Epithelial cell of prostate (primary cell): Measurements from ENCODE around the gene TRMT61A.

Experiments
- DNase-seq: peaks from one replicate; pipeline ENCODE4 v3.0.0-alpha.2; 2011; ENCODE audit warnings: low read depth, low spot score
- H3K27ac ChIP-seq: fragments of 450-650 bp; 2 replicates; pipeline ENCODE4 v1.5.1; 2017; ENCODE audit warnings: mild to moderate bottlenecking

TRMT61A gene

DNA sequence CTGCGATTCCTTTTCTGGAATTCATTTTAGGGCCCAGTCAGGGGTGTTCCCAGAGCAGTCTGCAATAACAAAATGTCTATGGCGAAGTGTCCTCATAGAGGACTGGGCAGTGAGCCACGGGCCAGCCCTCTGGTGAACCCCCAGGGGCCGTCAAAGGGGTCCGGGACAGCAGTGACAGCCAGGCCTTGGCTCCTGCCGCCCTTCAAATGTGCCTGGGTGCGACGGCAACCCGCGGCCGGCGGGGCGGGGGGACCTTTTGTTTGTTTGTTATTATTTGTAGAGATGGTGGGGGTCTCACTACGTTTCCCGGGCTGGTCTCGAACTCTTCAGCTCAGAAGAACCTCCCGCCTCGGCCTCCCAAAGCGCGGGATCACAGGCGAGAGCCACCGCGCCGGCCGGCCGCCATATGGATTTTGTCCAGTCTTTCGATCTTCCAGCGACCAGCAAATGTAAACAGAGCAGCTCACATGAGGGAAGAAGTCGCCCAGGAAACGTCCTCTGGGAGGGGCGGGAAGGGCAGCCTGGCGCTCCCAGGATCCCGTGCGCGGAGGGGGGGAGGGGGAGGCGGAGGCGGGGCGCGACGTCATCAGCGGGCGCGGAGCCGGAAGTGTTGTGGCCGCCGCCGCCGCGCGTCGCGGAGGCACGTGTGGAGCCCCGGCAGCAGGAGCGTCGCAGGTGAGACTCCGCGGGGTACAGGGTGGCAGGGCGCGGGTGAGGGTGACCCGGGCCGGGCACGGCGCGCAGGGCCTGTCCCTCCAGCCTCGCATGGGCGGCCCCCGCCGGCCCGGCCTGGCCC lies at the start of gene TRMT61A:
Gene TRMT61A, plus strand, starts transcription at position 610 of the 796 bp plus-strand sequence. CDS start 783 bp downstream, outside the sequence.
- peak within 1 kb of the TSS; percentile 36 for H3K27ac ChIP-seq
- no peak for DNase-seq

DNA sequence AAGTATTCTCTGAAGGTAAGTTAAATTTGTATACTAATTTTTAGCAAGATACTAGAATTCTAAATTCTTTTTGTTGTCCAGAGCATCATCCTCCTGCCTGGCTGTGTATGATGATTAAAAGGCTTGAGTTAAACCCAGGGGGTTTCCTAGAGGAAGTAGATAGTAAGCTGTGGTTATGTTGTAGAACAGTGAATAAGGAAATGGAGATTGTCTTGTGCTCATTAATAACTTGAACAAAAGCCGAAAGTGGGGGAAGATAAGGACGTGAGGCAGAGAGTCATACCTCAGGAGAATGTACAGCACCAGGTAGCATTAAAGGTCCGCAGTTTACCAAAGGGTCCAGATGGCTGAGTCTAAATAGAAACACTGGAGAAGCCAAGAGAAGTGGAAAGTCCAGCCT lies 48.4 kb upstream of the TRMT61A start:
- DNase-seq: no peak
- H3K27ac ChIP-seq: peak overlapping the region; percentile 6

DNA sequence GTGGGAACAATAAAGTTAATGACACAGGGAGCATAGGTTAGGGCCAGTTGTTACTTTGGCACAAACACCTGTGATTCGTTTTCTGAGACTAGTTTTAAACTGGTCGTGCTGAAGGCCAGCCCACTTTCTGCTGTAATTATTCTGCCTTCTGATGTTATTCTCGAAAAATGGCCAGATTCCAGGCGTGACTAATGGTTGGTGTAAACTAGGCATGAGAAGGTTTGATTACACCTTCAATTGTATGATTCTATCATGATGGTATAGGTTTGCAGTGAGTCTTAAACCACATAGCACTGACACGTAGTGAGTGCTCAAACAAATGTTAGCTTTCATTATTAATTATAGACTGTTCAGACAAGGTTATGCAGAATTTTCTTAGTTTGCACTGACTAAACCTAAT lies 45.4 kb upstream of the TRMT61A start:
- H3K27ac ChIP-seq: peak overlapping the region; percentile 76
- DNase-seq: peak; percentile 67

DNA sequence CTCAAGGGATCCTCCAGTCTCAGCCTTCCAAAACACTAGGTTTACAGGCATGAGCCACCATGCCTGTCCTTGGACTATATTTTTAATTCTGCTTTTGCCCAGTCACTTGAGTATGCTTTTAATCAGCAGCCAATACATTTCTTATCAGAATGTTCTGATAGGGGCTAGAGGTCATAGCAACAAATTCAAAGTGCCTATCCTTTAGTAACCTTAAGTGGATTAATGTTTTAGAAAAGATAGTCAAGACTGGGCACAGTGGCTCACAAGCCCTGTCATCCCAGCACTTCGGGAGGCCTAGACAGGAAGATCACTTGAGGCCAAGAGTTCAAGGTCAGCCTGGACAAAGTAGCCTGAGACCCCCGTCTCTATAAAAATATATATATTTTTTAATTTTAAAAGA lies 43.5 kb upstream of the TRMT61A start:
- DNase-seq: no peak
- no peak overlapping the region for H3K27ac ChIP-seq

DNA sequence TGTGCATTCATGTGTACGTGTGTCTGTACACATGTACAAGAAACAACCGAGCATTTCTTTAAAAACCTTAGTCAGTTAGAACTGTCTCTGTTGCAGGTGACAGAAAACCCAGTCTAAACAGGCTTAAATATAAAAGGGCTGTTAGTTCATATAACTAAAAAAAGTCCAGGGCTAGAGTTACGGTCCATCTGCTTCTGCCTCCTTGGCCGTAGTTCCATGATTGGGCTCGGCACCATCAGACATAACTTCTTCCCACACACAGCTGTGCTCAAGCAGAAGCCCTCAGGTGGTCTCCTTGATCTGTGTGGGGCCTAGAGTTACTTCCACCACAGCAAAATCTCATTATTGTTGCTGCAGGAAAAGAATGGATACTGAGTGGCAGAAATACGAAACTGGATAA lies 40.9 kb upstream of the TRMT61A start:
- H3K27ac ChIP-seq: no peak overlapping the region
- no peak for DNase-seq

DNA sequence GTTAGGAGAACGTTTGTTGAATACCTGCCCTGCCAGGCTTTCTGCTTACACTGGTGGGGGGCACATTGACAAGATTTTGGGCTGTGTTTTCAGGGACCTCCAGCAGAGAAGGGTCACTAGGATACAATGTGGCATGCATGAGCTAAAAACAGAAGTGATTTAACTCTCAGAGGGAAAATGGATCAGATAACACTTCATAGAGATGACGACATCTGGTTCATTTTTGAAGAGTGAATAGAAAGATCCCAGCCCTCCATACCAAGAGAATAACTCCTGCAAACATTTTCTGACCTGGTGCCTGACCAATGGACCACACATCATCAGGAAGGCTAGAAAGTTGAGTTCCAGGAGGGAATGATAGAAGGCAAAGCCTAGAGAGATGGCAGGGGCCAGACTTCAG lies 40.0 kb upstream of the TRMT61A start:
- H3K27ac ChIP-seq: no peak overlapping the region
- DNase-seq: no peak

DNA sequence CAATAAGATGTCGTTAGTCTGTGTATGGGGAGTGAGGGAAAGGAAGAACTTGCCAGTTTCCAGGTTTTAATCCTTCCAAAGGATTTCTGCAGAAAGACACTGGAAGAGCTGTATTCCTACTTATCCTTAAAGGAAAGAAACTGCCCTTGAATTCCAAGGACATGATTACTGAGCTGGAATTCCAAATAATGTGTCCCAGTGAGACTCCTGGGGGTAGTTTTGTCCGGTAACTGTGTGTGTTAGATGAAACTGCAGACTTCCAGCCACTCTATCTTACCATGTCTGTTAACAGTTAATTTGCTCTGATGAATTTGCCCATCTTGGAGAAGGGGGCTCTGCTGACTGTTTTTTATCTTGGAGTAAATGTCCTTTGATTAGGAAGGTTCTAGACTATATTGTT lies 39.4 kb upstream of the TRMT61A start:
- H3K27ac ChIP-seq: no peak overlapping the region
- no peak for DNase-seq

DNA sequence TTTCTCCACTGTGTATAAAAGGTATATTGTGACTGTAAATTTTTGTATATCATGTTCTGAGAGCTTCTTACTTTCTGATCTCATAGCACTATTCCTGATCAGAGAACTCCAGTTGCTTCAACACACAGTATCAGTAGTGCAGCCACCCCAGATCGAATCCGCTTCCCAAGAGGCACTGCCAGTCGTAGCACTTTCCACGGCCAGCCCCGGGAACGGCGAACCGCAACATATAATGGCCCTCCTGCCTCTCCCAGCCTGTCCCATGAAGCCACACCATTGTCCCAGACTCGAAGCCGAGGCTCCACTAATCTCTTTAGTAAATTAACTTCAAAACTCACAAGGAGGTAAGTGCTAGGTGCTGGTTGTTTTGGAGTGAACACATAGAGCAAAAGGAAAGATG lies 37.3 kb upstream of the TRMT61A start:
- no peak for DNase-seq
- H3K27ac ChIP-seq: no peak overlapping the region

DNA sequence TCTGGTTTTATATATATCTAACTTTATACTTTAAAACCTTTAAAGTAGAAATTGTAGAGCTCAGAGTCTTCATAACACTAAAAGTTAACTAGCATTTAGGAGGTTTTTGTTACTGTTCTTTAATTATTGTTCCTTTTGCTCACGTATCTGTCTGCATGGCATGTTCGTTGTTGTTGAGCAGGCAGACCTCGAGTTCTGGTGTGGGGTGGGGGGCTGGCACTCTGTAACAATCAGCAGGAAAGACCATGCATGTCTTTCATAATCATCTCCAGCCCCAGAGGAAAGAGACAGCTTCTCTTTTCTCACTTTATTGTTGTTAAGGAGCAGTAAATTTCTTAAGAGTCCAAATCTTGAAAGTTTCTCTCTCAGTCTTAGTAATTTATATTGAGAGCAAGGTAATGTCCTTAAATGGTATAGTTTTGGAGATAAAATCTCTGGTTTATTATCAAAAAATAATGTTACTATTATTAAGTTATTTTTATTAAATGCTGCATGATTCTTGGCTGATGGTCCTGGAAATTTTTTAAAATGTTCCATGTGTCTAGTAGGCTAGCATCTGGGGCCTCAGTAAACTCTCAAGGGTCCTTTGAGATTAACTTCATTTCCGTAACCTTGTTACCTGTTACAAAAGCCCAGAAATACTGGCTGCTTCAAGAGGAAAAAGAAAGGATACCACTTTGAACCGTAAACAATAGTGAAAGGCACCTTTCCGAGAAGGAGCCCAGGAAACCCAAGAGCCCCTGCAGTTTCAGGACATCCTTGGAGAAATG lies 36.7 kb upstream of the TRMT61A start:
- no peak for DNase-seq
- no peak overlapping the region for H3K27ac ChIP-seq

DNA sequence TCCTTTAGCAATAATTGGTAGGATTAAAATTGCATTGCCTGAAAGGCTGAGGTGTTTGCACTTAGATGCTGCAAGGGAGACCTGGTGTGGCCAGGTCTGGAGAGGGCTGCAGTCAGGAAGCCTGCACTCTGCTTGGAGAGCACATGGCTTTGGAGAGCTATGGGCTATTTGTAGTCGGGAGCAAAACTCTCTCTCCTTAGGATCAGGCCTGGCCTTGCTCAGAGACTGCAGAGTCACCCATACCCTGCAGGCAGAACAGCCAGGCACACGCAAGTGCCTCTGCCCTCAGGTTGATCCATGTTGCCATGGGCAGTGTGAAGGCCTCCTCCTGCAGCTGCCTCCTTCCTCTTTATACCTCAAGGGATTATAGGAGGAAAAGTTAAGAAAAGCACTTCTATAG lies 33.1 kb upstream of the TRMT61A start:
- H3K27ac ChIP-seq: no peak overlapping the region
- DNase-seq: no peak

DNA sequence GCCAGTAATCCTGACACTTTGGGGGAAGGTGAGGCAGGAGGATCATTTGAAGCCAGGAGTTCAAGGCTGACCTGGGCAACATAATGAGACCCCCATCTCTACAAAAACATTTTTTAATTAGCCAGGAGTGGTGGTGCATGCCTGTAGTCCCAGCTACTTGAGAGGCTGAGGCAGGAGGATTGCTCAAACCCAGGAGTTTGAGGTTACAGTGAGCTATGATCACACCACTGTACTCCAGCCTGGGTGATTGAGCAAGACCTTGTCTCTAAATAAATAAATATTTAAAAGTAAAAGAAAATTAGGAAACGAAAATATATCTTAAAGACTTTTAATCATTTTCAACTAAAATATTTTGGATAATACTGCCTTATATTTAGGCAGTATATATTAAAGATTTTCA lies 32.2 kb upstream of the TRMT61A start:
- DNase-seq: no peak

DNA sequence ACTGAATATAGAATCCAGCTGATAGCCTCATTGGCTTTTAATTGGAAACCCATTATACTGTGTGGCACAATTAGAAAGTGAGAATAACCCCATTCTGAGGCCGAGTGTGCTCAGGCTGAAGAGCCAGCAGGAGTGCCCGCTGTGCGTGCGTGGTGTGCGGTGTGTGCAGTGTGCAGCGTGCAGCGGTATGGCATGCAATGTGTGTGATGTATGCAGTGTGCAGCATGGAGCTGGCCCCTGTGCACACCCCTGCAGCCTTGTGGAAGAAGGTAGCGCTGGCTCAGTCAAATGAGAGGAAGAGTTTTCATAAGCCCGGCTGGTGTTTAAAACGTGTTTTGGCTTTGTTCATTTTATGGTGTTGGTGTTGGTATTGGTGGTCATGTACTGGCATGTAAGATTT lies 29.3 kb upstream of the TRMT61A start:
- DNase-seq: no peak
- peak overlapping the region; percentile 21 for H3K27ac ChIP-seq

More for the DNA sequence above, 32.2 kb upstream of the TRMT61A start:
- H3K27ac ChIP-seq: no peak overlapping the region

DNA sequence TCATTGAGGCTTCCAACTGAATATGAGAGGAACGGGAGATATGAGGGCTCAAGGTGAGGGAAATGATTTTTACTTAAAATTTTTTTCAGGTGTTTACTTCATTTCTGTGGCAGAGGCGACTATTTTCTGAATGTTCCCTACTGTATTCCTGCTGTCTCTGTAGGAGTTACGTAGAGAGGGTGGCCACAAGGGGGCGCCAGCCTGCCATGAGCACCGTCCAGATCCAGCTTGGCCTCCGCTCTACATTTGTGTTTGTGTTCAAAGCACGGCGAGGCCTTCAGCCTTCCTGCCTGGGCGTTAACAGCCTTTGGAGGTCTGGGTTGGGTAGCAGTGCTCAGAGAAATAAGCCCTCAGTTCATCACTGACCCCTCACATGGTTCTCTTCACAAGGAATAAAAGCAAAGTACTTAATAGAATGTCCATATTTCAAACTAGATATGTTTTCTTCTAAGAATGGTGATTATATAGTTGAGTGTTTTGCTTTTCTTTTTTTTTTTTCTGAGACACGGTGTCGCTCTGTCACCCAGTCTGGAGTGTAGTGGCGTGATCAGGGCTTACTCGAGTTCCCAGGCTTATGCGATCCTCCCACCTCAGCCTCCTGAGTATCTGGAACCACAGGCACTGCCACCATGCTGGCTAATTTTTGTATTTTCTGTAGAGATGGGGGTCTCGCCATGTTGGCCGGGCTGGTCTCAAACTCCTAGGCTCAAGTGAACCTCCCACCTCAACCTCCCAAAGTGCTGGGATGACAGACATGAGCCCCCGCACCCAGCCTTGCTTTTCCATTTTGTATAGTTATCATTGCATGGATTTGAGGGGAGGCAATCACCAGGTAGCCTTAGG lies 28.6 kb upstream of the TRMT61A start:
- no peak for DNase-seq

DNA sequence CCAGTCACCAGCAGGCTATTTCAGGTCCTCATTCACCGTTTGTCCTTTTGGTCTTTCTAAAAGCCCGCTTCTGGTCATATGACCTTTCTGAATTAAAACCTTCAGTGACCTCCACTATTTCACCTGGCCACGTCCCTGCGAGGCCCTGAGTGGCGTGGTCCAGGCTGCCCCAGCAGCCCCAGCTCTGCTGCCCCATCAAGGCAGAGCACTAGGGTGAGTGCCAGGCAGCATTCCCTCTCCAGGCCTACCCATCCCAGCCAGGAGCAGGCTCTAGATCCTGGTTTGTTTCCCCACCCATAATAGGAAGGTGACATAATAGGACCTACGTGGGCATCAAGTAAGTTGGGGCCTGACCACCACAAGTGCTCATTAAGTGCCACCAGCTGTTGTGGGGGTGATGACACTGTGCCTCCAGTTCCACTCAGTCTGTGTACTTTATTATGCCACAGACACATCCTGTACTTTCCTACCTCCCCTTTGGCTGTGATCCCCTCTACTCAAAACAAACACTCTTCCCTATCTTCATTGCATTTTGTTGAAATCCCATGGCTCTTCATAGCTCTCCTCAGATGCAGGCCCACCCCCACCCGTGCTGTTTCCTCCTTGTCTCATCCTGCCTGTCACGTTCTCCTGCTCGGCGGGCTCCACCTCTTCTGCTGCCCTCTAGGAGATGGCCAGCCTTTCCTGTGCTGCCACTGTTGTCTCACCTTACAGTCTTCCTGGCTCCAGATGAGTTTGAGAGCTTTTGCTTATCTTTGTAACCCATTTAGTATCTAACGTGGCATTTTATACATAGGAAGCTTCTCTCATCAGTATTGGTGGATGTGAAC lies 27.7 kb upstream of the TRMT61A start:
- DNase-seq: no peak
- no peak overlapping the region for H3K27ac ChIP-seq

More for the DNA sequence above, 28.6 kb upstream of the TRMT61A start:
- peak overlapping the region; percentile 21 for H3K27ac ChIP-seq

DNA sequence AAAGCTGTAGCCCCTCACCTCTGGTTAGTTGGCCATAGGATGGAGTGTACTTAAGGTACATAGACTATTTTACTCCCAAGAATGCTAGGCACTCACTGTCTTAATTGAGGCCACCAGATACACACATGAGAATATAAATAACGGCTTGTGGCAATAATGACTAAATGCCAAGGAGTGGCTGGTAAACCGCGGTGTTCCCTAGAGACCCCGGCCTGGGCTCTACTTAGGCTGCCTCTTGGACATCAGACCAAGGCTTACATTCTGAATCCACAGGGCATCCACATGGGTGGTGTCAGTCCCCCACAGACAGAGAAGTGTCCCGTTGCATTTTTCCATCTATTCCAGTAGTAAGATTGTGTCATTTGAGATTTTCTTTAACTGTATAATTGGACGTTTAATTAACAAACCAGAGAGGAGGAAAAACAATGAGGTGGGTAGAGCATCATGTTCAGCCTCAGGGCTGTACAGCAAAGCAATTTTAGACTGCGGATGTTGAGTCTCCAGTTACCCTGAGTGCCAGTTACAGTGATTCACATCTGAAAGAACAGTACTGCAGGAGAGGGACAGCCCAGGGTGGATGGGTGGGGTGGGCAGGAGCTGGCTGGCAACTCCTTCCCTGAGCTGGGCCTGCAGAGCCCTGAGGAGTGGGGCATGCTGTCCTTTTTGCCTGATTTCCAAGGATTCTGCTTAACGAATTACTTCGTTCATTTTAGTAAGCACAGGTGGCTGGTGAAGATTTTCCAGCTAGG lies 26.9 kb upstream of the TRMT61A start:
- no peak for DNase-seq

DNA sequence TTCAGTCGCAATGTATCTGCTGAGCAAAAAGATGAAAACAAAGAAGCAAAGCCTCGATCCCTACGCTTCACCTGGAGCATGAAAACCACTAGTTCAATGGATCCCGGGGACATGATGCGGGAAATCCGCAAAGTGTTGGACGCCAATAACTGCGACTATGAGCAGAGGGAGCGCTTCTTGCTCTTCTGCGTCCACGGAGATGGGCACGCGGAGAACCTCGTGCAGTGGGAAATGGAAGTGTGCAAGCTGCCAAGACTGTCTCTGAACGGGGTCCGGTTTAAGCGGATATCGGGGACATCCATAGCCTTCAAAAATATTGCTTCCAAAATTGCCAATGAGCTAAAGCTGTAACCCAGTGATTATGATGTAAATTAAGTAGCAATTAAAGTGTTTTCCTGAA lies 26.1 kb upstream of the TRMT61A start:
- no peak overlapping the region for H3K27ac ChIP-seq

More for the DNA sequence above, 26.9 kb upstream of the TRMT61A start:
- H3K27ac ChIP-seq: no peak overlapping the region

DNA sequence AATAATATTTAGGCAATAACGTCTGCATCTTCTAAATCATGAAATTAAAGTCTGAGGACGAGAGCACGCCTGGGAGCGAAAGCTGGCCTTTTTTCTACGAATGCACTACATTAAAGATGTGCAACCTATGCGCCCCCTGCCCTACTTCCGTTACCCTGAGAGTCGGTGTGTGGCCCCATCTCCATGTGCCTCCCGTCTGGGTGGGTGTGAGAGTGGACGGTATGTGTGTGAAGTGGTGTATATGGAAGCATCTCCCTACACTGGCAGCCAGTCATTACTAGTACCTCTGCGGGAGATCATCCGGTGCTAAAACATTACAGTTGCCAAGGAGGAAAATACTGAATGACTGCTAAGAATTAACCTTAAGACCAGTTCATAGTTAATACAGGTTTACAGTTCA lies 25.7 kb upstream of the TRMT61A start:
- H3K27ac ChIP-seq: no peak overlapping the region
- DNase-seq: no peak

More for the DNA sequence above, 26.1 kb upstream of the TRMT61A start:
- DNase-seq: no peak

DNA sequence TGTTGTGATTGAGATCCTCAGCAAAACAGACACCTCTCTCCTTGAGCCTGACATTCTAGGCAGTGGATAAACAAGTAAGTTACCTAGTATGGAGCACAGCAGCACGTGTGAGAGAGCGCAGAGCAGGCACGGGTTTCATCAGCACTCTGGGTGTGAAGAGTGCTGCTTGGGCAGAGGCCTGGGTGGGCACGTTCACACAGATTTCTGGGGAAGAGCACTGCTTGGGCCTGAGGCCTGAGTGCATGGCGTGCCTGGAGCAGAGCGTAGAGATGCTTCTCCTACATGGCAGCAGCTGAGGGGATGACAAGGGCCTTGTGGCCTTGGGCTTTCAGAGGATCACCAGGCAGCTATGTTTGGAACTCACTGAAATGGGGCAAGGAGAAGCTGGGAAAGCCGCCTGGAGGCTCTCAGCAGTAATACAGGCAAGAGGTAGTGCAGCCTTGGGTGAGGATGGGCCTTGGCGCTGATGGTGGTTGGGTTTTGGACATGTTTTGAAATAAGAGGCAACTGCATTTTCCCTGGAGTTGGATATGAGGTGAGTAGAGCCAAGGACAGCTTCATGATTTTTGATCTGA lies 23.9 kb upstream of the TRMT61A start:
- H3K27ac ChIP-seq: no peak overlapping the region
- no peak for DNase-seq

DNA sequence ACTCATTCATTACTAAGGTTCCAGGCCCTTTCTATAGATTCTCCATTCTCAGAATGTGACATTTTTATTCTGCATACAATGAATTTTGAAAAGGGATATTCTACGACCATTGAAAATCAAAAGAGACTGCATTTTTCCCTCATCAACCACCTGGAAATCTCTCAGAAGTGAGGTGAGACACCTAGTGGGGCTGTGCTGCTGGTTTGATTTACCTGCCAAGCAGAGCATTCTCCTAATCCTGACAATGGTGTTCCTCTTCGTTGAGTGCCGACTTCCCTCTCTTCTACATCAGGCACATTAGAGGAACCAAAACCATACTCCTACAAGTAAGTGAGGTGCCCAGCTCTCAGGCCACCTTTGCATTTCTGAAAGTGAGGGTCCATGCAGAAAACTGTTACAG lies 21.2 kb upstream of the TRMT61A start:
- no peak for DNase-seq
- H3K27ac ChIP-seq: no peak overlapping the region
